Loucy (cell line): ENCODE results near the gene FARS2.

Experiments
- H2AFZ ChIP-seq: fragments of 200-600 bp; sonication (generic); 2 replicates; pipeline ENCODE4 v1.6.0; 2016; ENCODE audit warnings: antibody characterized with exemption, mild to moderate bottlenecking, low read length, moderate library complexity
- H3F3A ChIP-seq: fragments of 200-600 bp; 2 replicates; pipeline ENCODE4 v1.6.0; 2016; ENCODE audit warnings: antibody characterized with exemption, low read depth, mild to moderate bottlenecking
- H3K27me3 ChIP-seq: fragments of 200-600 bp; sonication (generic); 2 replicates; pipeline ENCODE4 v1.6.1; 2014; ENCODE audit warnings: low read length, mild to moderate bottlenecking; ENCODE audit not compliant: insufficient read depth, poor library complexity, severe bottlenecking
- H3K36me3 ChIP-seq: fragments of 200-600 bp; sonication (generic); 2 replicates; pipeline ENCODE4 v1.6.1; 2016; ENCODE audit warnings: low read length; ENCODE audit not compliant: insufficient read depth
- H3K4me1 ChIP-seq: fragments of 200-600 bp; sonication (generic); 2 replicates; pipeline ENCODE4 v1.5.1; 2014; ENCODE audit warnings: low read length, mild to moderate bottlenecking; ENCODE audit not compliant: insufficient read depth, poor library complexity, severe bottlenecking
- H3K4me2 ChIP-seq: fragments of 200-600 bp; sonication (generic); 2 replicates; pipeline ENCODE4 v1.6.0; 2014; ENCODE audit warnings: antibody characterized with exemption, low read length, low read depth, mild to moderate bottlenecking; ENCODE audit not compliant: poor library complexity, severe bottlenecking
- H3K4me3 ChIP-seq: fragments of 200-600 bp; sonication (generic); 2 replicates; pipeline ENCODE4 v1.5.1; 2014; ENCODE audit warnings: low read length, mild to moderate bottlenecking, mixed read lengths; ENCODE audit not compliant: poor library complexity, severe bottlenecking
- H3K79me2 ChIP-seq: fragments of 200-600 bp; sonication (generic); 2 replicates; pipeline ENCODE4 v1.6.1; 2014; ENCODE audit warnings: low read length; ENCODE audit not compliant: insufficient read depth
- H3K9ac ChIP-seq: fragments of 200-600 bp; sonication (generic); 2 replicates; pipeline ENCODE4 v1.6.0; 2014; ENCODE audit warnings: mild to moderate bottlenecking, low read depth, low read length, moderate library complexity; ENCODE audit not compliant: poor library complexity, severe bottlenecking
- H3K9me2 ChIP-seq: fragments of 200-600 bp; sonication (generic); replicated peaks from 2 replicates; pipeline ENCODE4 v1.6.1; 2016; ENCODE audit warnings: low read depth, low read length, mixed read lengths
- H3K9me3 ChIP-seq: fragments of 200-600 bp; sonication (generic); 2 replicates; pipeline ENCODE4 v1.6.1; 2014; ENCODE audit warnings: mild to moderate bottlenecking, antibody characterized with exemption, low read length, low read depth; ENCODE audit not compliant: insufficient read depth
- H4K20me1 ChIP-seq: fragments of 200-600 bp; sonication (generic); 2 replicates; pipeline ENCODE4 v1.6.0; 2014; ENCODE audit warnings: antibody characterized with exemption, low read length, mild to moderate bottlenecking; ENCODE audit not compliant: insufficient read depth, poor library complexity, severe bottlenecking
- EZH2phosphoT487 ChIP-seq: fragments of 200-600 bp; IDR thresholded peaks from 2 replicates; pipeline ENCODE4 v1.6.1; 2018; ENCODE audit warnings: antibody characterized with exemption, mild to moderate bottlenecking, moderate library complexity, borderline replicate concordance
- TF ChIP-seq, protein P1 (sequence below): fragments of 200-600 bp; sonication (generic); conservative IDR thresholded peaks from 2 replicates; pipeline ENCODE4 v1.5.1; 2014; ENCODE audit warnings: mild to moderate bottlenecking, antibody characterized with exemption, low read length

Gene FARS2

DNA sequence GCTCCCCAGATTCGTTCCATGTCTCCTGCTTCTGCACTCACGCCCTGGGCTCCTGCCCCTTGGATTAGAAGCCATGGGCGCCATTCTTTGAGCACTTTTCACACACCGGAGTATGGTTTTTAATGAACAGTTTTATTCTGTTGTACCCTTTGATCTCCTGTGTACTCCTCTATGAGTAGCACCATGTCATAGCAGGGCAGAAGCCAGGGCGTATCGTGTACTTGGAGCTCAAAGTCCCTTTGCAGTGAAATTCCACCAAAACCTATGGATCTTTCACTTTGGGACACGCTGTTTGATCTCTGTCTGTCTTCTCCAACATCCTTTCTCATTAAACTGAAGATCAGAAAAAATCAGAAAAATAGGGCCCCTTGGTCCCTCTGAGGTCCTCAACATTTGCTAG, 470.1 kb downstream of the FARS2 start:
- Histone ChIP-seq H3K4me1 (no peaks in the 10 kb centered on the region), H3K4me2 (no peak overlapping the region)
- no peak for TF ChIP-seq EZH2phosphoT487
- TF ChIP-seq, protein P1, sequence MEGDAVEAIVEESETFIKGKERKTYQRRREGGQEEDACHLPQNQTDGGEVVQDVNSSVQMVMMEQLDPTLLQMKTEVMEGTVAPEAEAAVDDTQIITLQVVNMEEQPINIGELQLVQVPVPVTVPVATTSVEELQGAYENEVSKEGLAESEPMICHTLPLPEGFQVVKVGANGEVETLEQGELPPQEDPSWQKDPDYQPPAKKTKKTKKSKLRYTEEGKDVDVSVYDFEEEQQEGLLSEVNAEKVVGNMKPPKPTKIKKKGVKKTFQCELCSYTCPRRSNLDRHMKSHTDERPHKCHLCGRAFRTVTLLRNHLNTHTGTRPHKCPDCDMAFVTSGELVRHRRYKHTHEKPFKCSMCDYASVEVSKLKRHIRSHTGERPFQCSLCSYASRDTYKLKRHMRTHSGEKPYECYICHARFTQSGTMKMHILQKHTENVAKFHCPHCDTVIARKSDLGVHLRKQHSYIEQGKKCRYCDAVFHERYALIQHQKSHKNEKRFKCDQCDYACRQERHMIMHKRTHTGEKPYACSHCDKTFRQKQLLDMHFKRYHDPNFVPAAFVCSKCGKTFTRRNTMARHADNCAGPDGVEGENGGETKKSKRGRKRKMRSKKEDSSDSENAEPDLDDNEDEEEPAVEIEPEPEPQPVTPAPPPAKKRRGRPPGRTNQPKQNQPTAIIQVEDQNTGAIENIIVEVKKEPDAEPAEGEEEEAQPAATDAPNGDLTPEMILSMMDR, result no peak

DNA sequence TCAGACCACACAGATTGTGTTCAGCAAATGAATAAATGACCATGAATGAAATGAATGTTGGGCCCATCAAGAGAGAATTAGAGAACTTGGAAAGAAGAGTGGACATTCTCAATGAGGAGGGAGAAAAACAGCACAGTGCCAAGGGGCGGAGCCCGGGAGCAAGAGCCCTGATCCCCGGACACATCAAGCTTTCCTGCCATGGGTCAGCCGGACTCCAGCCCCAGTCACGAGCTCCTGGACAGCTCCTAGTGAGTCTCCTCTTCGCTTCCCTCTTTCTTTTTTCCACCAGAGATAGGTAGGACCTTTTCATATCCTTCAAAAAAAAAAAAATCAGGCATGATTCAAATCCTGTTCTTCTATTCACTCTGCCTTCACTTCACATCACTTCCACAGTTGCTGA, 471.2 kb downstream of the FARS2 start:
- Histone ChIP-seq H3K4me3 (no peak overlapping the region), H3K27me3 (no peaks in the 10 kb centered on the region), H4K20me1 (no peaks in the 10 kb centered on the region), H3K79me2 (no peaks in the 10 kb centered on the region), H3K4me2 (no peak overlapping the region), H3F3A (no peaks in the 10 kb centered on the region), H3K4me1 (no peaks in the 10 kb centered on the region), H3K9ac (no peak overlapping the region), H2AFZ (no peak overlapping the region), H3K9me2 (no peaks in the 10 kb centered on the region), H3K36me3 (no peaks in the 10 kb centered on the region), H3K9me3 (no peaks in the 10 kb centered on the region)
- TF ChIP-seq, protein P1, result no peak
- TF ChIP-seq EZH2phosphoT487, result no peak

More for the DNA sequence above, 470.1 kb downstream of the FARS2 start:
- H2AFZ ChIP-seq, result no peak overlapping the region
- no peaks in the 10 kb centered on the region for H3K27me3 ChIP-seq
- no peaks in the 10 kb centered on the region for H3K79me2 ChIP-seq
- no peak overlapping the region for H3K4me3 ChIP-seq
- H4K20me1 ChIP-seq, result no peaks in the 10 kb centered on the region
- H3K9me3 ChIP-seq, result no peaks in the 10 kb centered on the region
- no peaks in the 10 kb centered on the region for H3K9me2 ChIP-seq
- no peak overlapping the region for H3K9ac ChIP-seq
- H3F3A ChIP-seq, result no peaks in the 10 kb centered on the region
- H3K36me3 ChIP-seq, result no peaks in the 10 kb centered on the region

DNA sequence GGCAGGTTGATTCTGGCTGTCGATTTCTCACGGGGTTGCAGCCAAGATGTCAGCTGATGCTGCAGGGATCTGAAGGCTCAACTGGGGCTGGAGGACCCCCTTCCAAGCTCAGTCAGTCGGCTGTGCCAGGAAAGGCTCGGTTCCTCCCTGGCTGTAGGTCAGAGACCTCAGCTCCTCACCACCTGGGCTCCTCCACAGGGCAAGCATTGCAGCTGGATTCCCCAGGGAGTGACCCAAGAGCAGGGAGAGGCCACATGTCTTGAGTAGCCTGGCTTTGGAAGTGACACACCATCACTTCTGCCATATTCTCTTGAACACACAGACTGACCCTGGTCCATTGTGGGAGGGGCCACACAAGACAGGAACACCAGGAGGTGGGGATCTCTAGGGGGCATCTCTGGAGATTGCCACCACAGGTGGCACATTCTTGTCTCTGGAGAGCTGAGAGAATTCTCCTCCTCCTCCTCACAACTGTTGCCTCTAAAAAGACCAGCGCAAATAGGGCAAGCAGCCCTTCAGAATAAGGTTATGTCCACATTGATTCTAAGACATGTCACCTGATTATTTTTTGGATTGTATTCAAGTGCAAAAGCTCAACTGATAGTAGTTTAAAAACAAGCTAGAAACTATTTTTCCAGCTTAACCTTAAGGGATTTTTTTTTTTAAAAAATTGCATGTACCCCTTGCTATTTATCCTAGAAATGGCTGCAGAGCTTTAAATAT, 474.9 kb downstream of the FARS2 start:
- Histone ChIP-seq H3K4me3 (no peak overlapping the region), H3K9me3 (no peaks in the 10 kb centered on the region), H3K4me2 (no peak overlapping the region), H3F3A (no peaks in the 10 kb centered on the region), H4K20me1 (no peaks in the 10 kb centered on the region), H2AFZ (no peak overlapping the region), H3K79me2 (no peaks in the 10 kb centered on the region), H3K36me3 (no peaks in the 10 kb centered on the region), H3K27me3 (no peaks in the 10 kb centered on the region), H3K9me2 (no peaks in the 10 kb centered on the region), H3K4me1 (no peaks in the 10 kb centered on the region), H3K9ac (no peak overlapping the region)
- TF ChIP-seq EZH2phosphoT487, result no peak
- TF ChIP-seq, protein P1, result no peak
